Natural killer cell (primary cell): ENCODE results near the gene CA11. TPM values are rescaled to one million over a fixed set of nuclear protein-coding genes. Genes with fewer than 3 reads are reported as not detected.
A peak's percentile ranks its signal among the peaks of the same experiment; 100 is the strongest.

Source experiments
- ATAC-seq, 3 donors: fragments of 150-1000 bp in 2 of 3; fragments of 200-7000 bp in 1 of 3; cut with Tn5 transposase; 1 replicate in 1 of 3; 2 replicates in 2 of 3; pipeline ENCODE4 v1.10.0; 2021; ENCODE audit warnings: mild to moderate bottlenecking in 2 of 3, moderate library complexity in 2 of 3
- DNase-seq, 2 donors: peaks; one replicate each; pipeline versions ENCODE4 v3.0.0 to v3.0.0-alpha.2; 2013 to 2021; ENCODE audit warnings: mixed read lengths in 1 of 2
- H3K27ac ChIP-seq: one replicate; pipeline ENCODE4 v1.5.1; 2013; ENCODE audit warnings: mild to moderate bottlenecking, low read length
- H3K27me3 ChIP-seq: one replicate; pipeline ENCODE4 v1.6.1; 2013; ENCODE audit warnings: low read length; ENCODE audit not compliant: control insufficient read depth, insufficient read depth
- H3K36me3 ChIP-seq: one replicate; pipeline ENCODE4 v1.6.1; 2013; ENCODE audit warnings: low read length; ENCODE audit not compliant: control insufficient read depth, insufficient read depth
- H3K4me1 ChIP-seq: one replicate; pipeline ENCODE4 v1.6.1; 2013; ENCODE audit warnings: low read length; ENCODE audit not compliant: control insufficient read depth, insufficient read depth
- H3K4me3 ChIP-seq: one replicate; pipeline ENCODE4 v1.5.1; 2013; ENCODE audit warnings: low read length
- H3K9me3 ChIP-seq: one replicate; pipeline ENCODE4 v1.6.1; 2013; ENCODE audit warnings: low read length; ENCODE audit not compliant: control insufficient read depth, insufficient read depth
- H3K27ac Mint-ChIP-seq, 2 donors: one replicate each; pipeline ENCODE4 v1.8.0; 2022; ENCODE audit warnings: mild to moderate bottlenecking in 2 of 2, mixed read lengths in 2 of 2, moderate library complexity in 1 of 2
- H3K27me3 Mint-ChIP-seq, 2 donors: one replicate each; pipeline ENCODE4 v1.8.0; 2022; ENCODE audit warnings: low read depth in 2 of 2, mixed read lengths in 2 of 2
- H3K36me3 Mint-ChIP-seq: one replicate; pipeline ENCODE4 v1.8.0; 2022; ENCODE audit warnings: mixed read lengths
- H3K4me1 Mint-ChIP-seq, 2 donors: one replicate each; pipeline ENCODE4 v1.8.0; 2022; ENCODE audit warnings: mixed read lengths in 2 of 2
- H3K4me3 Mint-ChIP-seq: one replicate; pipeline ENCODE4 v1.8.0; 2022; ENCODE audit warnings: mild to moderate bottlenecking, moderate library complexity, mixed read lengths
- H3K9me3 Mint-ChIP-seq, 2 donors: one replicate each; pipeline ENCODE4 v1.8.0; 2022; ENCODE audit warnings: mixed read lengths in 2 of 2
- CTCF ChIP-seq: fragments of 200-600 bp; IDR thresholded peaks from one replicate; pipeline ENCODE4 v1.8.0; 2022; ENCODE audit warnings: antibody characterized with exemption
- WGBS: methylation state at CpG from one replicate; pipeline ENCODE4 v1.1.7; 2013; ENCODE audit warnings: missing lambda C conversion rate; ENCODE audit not compliant: insufficient coverage; 5-methylcytosine and 5-hydroxymethylcytosine counted together
- intact Hi-C: fragments of 100-400 bp; cut with micrococcal nuclease; formaldehyde crosslinking; loops from one replicate; pipeline ENCODE4 v1.14.2; 2022
- total RNA-seq, 4 donors: library from RNA; stranded (reverse); fragments of 120-200 nt in 1 of 4; gene quantifications; one replicate each; pipeline versions ENCODE4 v1.2.3 to v1.2.4, GENCODE V29; 2013 to 2022

Gene CA11
- total RNA-seq, 3 donors from 2014 or later (not counting 1 experiment from before 2014, with no cell fraction given), result 9.2 to 11.9 (median 11.0) TPM

GRCh38 chr19:48635263-48635965 is 10.6 kb downstream of the CA11 start:
- H3K4me1 Mint-ChIP-seq, result peaks cover 39 to 51% of the 10 kb centered on the region in 2 donors

GRCh38 chr19:48634424-48635262 is 11.3 kb downstream of the CA11 start:
- H3K9me3 Mint-ChIP-seq, result peaks cover 0 to 4% of the 10 kb centered on the region in 2 donors
- WGBS, result 6% methylated on average over 37 of the region's 37 CpGs
- DNase-seq, result peak; percentile 83 to 95
- H3K27me3 Mint-ChIP-seq, result no peaks in the 10 kb centered on the region
- Histone ChIP-seq H3K4me3 (peak overlapping the region; percentile 26), H3K9me3 (no peaks in the 10 kb centered on the region), H3K27me3 (no peaks in the 10 kb centered on the region), H3K36me3 (peaks cover 33% of the 10 kb centered on the region), H3K4me1 (peaks cover 67% of the 10 kb centered on the region), H3K27ac (peak overlapping the region; percentile 70)
- ATAC-seq, result peak; percentile 13 to 33 (median 24)
- H3K27ac Mint-ChIP-seq, result peak overlapping the region; percentile 85 to 99
- intact Hi-C loops, result loop anchor here (5.0 to 10.0 kb wide), 6 partner anchors 43 to 1008 kb away; partner anchors contain the start of genes GYS1, PPP1R15A, RRAS and RUVBL2
- peak overlapping the region; percentile 86 for H3K4me3 Mint-ChIP-seq
- no peak for TF ChIP-seq CTCF
- H3K36me3 Mint-ChIP-seq, result no peaks in the 10 kb centered on the region
- peaks cover 35 to 46% of the 10 kb centered on the region in 2 donors for H3K4me1 Mint-ChIP-seq

More at GRCh38 chr19:48635263-48635965, 10.6 kb downstream of the CA11 start:
- ATAC-seq (peak in 2 of 3 donors; percentile 9 to 18), DNase-seq (peak; percentile 69 to 85)
- intact Hi-C loops, result loop anchor here (5.0 to 10.0 kb wide), 6 partner anchors 42 to 1007 kb away; partner anchors contain the start of genes GYS1, PPP1R15A, RRAS and RUVBL2
- no peaks in the 10 kb centered on the region for H3K9me3 ChIP-seq
- under 1% methylated on average over 67 of the region's 67 CpGs for WGBS
- H3K4me1 ChIP-seq, result peaks cover 67% of the 10 kb centered on the region
- no peaks in the 10 kb centered on the region for H3K27me3 Mint-ChIP-seq
- peak overlapping the region; percentile 95 for H3K4me3 Mint-ChIP-seq
- H3K27me3 ChIP-seq, result no peaks in the 10 kb centered on the region
- H3K27ac Mint-ChIP-seq, result peak overlapping the region; percentile 99
- peaks cover 0 to 4% of the 10 kb centered on the region in 2 donors for H3K9me3 Mint-ChIP-seq
- H3K36me3 Mint-ChIP-seq, result no peaks in the 10 kb centered on the region
- peak overlapping the region; percentile 70 for H3K27ac ChIP-seq
- H3K4me3 ChIP-seq, result peak overlapping the region; percentile 72
- H3K36me3 ChIP-seq, result peaks cover 26% of the 10 kb centered on the region
- TF ChIP-seq CTCF, result no peak

- ATAC-seq (no peak), DNase-seq (no peak)
- H3K36me3 ChIP-seq, result peaks cover 37% of the 10 kb centered on the region
- peak overlapping the region; percentile 13 for H3K4me3 ChIP-seq
- intact Hi-C loops, result loop anchor here (10.0 kb wide), 2 partner anchors 241 to 361 kb away; partner anchors contain the start of genes GYS1, PPP1R15A and RUVBL2
- Mint-ChIP-seq H3K9me3 (peaks cover 0 to 4% of the 10 kb centered on the region in 2 donors), H3K36me3 (no peaks in the 10 kb centered on the region), H3K4me3 (peak overlapping the region; percentile 86), H3K27ac (peak overlapping the region; percentile 85 to 99), H3K27me3 (no peaks in the 10 kb centered on the region), H3K4me1 (peaks cover 34 to 41% of the 10 kb centered on the region in 2 donors)
- H3K27me3 ChIP-seq, result no peaks in the 10 kb centered on the region
- H3K27ac ChIP-seq, result peak overlapping the region; percentile 64
- H3K4me1 ChIP-seq, result peaks cover 66% of the 10 kb centered on the region
- WGBS, result 70% methylated on average over 7 of the region's 7 CpGs
- no peak for TF ChIP-seq CTCF
- no peaks in the 10 kb centered on the region for H3K9me3 ChIP-seq
Measured at GRCh38 chr19:48634036-48634342, 12.0 kb downstream of the CA11 start.
